ENCODE results near the gene TEX30.
"Not testable (repeated sequence)": the region's sequence is repeated elsewhere in the genome, so short reads cannot be mapped to it uniquely, and the experiment has no call there.

Gene TEX30

GRCh38 chr13:102773441-102774213 is at the start of gene TEX30:
TEX30 (minus strand) TSS chr13:102773786; CDS start chr13:102770026, 3,760 bp downstream.
- DNase-seq: peak; percentile 9

DNA sequence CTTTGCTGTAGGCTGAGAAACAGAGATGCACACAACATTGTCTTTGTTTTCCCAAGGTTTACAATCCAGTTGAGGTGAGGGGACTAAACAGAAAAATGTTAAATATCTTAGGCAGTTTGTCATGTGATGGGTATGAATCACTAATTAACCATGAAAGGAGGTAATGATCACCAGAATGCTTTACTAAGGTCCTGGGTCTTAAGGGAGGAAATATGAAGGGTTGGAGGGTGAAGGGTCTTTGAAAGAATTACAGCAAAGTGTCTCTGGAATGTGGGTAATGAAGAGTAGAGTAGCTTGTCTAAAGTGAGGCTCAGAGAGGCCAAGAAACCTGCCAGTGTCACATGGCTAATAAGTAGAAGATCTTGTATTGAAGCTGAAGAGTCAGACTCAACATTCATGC is 44.3 kb upstream of the TEX30 start:
- no peak for DNase-seq

GRCh38 chr13:102817241-102817640 is 43.7 kb upstream of the TEX30 start:
- no peak for DNase-seq

- no peak for DNase-seq
Observed at GRCh38 chr13:102816708-102817107, 43.1 kb upstream of the TEX30 start.

DNA sequence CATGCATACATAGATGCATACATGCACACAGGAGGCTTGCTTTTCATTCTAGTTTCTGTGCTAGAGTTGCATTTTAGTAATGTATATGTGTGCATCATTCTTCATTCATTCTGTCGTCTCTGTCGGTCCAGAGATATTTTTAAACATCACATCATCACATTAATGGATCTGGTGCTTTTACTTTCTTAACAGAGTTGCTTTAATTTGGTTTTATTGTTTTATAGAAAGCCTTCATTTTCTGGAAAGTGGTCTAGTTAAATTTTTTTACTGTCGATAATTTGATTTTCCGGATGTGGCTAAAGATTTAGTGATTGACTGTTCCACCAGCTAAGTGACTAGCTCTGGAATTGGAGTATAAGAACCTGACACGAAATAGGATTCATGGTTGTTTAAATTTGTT is 42.2 kb upstream of the TEX30 start:
- no peak for DNase-seq

DNA sequence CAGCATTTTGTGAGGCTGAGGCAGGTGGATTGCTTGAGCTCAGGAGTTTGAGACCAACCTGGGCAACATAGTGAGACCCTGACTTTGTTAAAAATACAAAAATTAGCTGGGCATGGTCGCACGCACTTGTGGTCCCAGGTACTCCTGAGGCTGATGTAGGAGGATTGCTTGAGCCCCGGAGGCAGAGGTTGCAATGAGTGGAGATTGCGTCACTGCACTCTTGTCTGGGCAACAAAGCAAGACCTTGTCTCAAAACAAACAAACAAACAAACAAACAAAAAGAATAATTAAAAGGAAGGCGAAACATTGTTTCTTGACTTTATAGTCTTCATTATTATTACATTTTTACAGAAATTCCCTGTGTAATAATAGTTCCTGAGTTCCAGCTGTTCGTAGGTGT is 41.2 kb upstream of the TEX30 start:
- no peak for DNase-seq

DNA sequence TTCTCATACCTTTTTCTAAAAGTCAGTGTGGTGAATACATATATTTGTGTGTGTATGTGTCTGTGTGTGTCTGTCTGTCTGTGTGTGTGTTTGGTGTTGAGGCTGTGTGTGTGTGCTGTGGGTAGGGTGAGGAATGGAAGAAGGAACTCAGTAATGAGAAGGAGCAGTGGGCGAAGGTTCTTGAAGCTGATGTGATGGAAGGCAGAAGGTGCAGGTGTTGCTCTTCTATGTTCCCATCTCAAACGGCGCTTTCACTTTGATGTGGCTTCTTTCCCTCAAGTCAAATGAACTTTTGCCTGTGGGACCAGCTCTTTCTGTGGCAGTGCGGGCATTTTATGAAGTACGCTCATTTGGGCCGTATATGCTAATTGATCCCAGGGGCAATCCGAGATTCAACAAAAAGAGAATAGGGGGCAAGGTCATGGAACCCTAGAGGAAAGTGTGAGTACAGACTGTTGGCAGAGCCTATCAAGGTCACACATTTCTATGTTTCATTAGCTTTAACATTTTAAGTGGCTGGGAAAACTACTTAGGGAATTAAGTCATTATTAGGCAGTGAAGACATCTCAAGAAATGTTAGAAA is 40.5 kb upstream of the TEX30 start:
- DNase-seq: no peak

- DNase-seq: no peak
Observed at GRCh38 chr13:102812611-102813287, 39.2 kb upstream of the TEX30 start.

DNA sequence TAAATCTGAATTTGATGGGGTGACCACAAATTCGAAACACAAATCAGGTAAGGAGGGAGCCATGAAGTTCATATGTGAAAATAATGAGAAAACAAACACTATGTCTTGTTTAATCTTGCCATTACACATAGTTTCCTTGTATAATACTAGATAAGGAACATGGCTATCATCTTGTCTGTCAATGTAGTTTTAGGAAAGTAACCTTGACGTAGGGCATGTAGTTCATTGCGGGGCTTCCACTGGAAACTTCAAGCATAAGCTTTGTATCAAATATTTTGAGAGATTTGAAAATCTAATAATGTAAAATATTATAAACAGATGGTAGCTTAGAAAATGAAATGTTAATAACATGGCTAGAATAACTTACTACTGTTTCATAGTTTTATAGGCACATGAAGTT is 34.1 kb upstream of the TEX30 start:
- DNase-seq: no peak

DNA sequence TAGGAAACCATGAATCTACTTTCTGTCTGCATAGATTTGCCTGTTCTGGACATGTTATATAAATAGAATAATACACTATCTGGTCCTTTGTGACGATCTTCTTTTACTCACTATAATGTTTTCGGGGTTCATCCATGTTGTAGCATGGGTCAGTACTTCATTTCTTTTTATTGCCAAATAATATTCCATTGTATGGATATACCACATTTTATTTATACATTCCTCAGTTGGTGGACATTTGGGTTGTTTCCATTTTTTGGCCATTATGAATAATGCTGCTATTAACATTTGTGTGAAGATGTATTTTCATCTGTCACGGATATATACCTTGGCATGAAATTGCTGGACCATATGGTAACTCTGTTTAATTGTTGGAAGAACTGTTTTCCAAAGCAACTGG is 32.1 kb upstream of the TEX30 start:
- DNase-seq: no peak

- peak; percentile 32 for DNase-seq
Observed at GRCh38 chr13:102800145-102801041, 26.8 kb upstream of the TEX30 start.

- no peak for DNase-seq
Observed at GRCh38 chr13:102799426-102800144, 26.0 kb upstream of the TEX30 start.

DNA sequence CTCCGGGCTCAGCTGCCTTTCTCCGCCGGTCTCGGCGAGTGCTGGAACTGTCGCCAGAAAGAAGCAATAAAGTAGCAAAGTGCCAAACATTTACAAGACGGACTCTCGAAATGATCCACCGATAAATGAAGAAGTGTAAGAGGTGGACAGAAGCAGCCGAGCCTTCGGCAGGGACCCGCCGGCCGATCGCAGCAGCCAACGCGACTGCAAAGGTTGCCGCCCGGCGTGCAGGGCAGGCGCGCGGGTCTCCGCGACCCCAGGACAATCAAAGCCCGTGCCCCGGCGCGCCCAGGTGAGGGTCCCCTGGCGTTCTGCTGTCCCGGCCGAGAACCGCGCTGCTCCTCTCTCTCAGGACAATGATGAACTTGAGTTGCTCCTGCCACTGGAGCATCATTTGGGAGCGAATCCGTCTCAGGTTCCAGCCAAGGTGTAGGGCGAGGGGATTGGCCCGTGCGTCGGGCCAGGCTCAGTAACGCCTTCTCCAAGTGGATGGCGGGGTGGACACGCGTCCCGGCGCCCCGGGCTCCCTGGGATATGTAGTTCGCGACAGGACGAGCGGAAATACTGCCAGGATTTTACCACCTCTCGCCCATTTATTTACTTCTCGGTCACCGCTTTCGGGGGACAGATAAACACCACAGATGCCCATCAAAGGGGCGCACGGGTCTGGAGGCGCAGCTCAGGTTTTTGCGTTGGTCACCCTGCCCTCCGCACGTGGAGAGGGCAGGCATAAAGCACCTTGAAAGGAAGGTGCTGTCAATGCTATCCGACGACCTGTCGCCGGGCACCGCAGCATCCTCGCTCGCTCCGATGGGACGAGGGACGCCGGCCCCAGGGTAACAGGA is 25.2 kb upstream of the TEX30 start, which contains the start of the genes BIVM and POGLUT2:
TSS of gene BIVM (plus strand) at position 539 of the 845 bp plus-strand sequence. CDS start 8,149 bp downstream, outside the sequence.
TSS of gene POGLUT2 (minus strand) at position 396 of the 845 bp plus-strand sequence. CDS start at position 90, 306 bp downstream.
- DNase-seq: peak; percentile 36

GRCh38 chr13:102793611-102794355 is 20.2 kb upstream of the TEX30 start:
- DNase-seq: no peak

DNA sequence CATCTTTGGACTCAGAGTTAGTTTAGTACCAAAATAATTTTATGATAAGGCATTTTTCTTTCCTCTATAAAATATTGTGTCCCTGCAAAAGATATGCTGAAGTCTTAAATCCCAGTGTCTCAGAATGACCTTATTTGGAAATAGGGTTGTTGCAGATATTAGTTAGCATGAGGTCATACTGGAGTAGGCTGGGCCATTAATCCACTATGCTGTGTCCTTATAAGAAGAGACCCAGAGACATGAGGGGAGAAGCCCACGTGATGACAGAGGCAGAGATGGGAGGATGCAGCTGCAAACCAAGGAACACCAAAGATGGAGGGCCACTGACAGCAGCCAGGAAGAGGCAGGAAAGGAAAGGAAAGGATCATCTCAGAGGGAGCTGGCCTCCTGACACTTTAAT is 18.8 kb upstream of the TEX30 start:
- DNase-seq: no peak

- no peak for DNase-seq
Observed at GRCh38 chr13:102788683-102789082, 15.1 kb upstream of the TEX30 start.

GRCh38 chr13:102784483-102784882 is 10.9 kb upstream of the TEX30 start:
- no peak for DNase-seq

DNA sequence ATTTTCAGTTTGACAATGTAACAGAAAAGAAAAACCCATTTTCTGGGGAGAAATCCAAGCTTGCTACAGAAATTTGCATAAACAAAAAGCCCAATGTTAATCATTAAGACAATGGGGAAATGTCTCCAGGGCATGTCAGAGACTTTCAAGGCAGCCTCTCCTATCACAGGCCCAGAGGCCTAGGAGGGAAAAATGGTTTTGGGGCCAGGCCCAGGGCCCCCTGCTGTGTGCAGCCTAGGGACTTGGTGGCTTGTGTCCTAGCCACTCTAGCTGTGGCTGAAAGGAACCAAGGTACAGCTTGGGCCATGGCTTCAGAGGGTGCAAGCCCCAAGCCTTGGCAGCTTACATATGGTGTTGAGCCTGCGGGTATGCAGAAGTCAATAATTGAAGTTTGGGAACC is 8.0 kb upstream of the TEX30 start:
- no peak for DNase-seq

GRCh38 chr13:102780656-102781055 is 7.1 kb upstream of the TEX30 start:
- not testable (repeated sequence) for DNase-seq

DNA sequence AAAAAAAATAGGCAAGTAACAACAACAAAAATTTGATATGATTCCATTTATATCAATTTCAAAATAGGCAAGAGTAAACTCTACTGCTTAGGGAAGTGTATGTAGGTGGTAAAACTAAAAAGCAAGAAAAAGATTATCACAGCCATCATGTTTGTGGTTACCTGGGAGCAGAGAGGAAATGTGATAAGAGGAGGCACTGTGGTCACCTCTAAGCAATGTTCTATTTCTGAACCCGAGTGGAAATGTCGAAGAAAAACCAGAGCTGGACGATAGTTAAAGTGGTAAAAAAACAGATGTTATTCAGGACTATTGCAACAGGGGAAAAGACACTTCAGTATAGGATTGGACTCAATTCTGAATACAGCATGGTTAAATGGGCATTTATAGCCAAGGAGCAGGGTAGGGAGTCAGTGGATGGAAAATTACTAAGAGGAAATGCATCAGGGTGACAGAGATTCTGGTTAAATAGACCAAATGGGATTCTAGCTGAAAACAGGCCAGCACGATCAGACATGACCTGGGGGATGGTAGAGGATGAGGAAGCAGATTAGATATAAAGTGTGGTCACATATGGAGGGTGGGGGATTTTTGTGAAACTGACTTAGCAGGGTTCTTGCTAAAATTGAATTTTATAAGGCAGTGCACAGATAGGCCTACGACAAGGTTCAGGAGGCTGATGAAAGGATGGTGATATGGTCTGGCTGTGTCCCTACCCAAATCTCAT is 6.0 kb upstream of the TEX30 start:
- no peak for DNase-seq
